AG09309 (cell line): ENCODE measurements around the gene D2HGDH.
"Not testable (repeated sequence)": the region's sequence is repeated elsewhere in the genome, so short reads cannot be mapped to it uniquely, and the experiment has no call there.

Experiments used
- DNase-seq: peaks from one replicate; pipeline ENCODE4 v3.0.0-alpha.2; 2010; ENCODE audit warnings: low read depth
- H3K4me3 ChIP-seq: 2 replicates; pipeline ENCODE4 v1.5.1; 2011; ENCODE audit warnings: mild to moderate bottlenecking, low read depth, low read length, moderate library complexity; ENCODE audit not compliant: control insufficient read depth
- TF ChIP-seq, protein P1 (sequence below): IDR thresholded peaks from 2 replicates; pipeline ENCODE4 v1.5.1; 2011; ENCODE audit warnings: mild to moderate bottlenecking, low read depth, low read length, inconsistent platforms; ENCODE audit not compliant: insufficient read depth, control insufficient read depth; ENCODE audit errors: missing control alignments

Gene D2HGDH

DNA sequence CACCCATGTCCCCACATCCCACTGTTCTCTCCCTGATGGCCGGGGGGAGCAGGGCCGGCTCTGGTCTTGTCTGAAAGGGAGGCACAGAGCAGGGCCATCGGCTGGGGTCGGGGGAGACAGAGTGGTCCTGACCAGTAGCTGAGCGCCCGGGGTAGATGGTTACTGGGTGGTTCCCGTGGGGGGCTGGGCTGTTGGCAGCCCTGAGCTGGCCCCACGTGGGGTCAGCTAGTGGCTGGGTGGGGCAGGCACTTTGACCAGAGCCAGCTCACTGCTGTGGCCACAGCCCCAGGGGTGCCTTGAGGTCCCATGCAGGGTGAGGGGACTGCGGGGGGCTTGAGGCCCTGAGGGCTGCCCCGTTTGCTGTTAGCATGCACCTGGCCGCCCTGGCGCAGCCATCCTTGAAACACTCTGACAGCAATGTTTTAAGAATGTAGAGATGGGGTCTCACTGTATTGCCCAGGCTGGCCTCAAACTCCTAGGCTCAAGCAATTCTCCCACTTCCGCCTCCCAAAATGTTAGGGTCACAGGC, 62.2 kb downstream of the D2HGDH start:
- DNase-seq, result no peak
- no peak overlapping the region for H3K4me3 ChIP-seq
- TF ChIP-seq, protein P1, sequence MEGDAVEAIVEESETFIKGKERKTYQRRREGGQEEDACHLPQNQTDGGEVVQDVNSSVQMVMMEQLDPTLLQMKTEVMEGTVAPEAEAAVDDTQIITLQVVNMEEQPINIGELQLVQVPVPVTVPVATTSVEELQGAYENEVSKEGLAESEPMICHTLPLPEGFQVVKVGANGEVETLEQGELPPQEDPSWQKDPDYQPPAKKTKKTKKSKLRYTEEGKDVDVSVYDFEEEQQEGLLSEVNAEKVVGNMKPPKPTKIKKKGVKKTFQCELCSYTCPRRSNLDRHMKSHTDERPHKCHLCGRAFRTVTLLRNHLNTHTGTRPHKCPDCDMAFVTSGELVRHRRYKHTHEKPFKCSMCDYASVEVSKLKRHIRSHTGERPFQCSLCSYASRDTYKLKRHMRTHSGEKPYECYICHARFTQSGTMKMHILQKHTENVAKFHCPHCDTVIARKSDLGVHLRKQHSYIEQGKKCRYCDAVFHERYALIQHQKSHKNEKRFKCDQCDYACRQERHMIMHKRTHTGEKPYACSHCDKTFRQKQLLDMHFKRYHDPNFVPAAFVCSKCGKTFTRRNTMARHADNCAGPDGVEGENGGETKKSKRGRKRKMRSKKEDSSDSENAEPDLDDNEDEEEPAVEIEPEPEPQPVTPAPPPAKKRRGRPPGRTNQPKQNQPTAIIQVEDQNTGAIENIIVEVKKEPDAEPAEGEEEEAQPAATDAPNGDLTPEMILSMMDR, result no peak

DNA sequence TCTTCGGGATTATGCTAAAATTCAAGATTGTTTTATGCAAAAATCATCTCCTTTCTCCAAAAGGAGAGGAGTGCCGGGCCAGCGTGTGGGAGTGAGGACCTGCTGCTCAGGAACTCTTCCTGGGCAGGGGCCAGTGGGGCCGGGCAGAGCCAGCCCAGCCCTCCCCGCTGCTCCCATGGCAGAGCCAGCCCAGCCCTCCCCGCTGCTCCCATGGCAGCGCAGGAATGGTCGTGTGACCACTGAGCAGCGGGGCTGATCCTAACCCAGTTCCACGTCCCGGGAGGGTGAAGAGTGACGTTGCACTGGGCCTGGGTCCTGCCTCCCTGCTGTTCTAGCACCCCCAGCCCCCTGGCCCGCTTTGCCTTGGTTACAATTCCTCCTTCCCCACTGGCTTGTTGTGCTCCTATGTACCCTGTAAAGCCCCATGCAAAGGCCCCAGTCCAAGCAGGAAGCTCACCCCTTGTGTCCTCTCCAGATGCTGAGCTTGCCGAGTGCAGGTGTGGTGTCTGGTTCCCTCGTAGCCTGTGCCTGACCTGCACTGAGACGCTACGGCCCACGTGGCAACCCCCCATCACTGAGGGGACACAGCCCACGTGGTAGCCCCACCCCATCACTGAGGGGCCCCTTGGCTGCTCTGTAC, 63.1 kb downstream of the D2HGDH start:
- DNase-seq, result no peak
- TF ChIP-seq, protein P1, result no peak
- H3K4me3 ChIP-seq, result no peak overlapping the region

DNA sequence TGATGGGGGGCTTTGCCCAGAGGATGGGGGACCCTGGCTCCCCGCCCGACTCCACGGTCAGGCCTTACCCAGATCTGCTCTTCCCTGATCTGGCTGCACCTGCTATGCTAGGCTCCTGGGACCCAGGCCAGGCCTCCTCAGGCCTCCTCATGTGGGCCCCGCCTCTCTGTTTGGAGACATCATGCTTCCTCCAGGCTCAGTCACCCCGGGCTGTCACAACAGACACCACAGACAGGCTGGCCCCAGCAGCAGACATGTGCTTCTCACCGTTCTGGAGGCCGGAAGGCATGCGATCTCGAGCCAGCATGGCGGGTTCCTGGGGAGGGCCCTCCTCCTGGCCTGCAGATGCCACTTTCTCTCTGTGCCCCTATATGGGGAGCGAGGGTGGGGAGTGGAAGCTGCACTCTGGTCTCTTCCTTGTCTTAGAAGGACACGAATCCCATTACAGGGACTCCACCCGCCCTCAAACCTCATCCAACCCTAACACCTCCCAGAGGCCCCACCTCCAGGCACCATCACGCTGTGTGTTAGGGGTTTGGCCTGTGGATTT, 63.7 kb downstream of the D2HGDH start:
- TF ChIP-seq, protein P1, result no peak
- no peak for DNase-seq
- H3K4me3 ChIP-seq, result no peak overlapping the region

DNA sequence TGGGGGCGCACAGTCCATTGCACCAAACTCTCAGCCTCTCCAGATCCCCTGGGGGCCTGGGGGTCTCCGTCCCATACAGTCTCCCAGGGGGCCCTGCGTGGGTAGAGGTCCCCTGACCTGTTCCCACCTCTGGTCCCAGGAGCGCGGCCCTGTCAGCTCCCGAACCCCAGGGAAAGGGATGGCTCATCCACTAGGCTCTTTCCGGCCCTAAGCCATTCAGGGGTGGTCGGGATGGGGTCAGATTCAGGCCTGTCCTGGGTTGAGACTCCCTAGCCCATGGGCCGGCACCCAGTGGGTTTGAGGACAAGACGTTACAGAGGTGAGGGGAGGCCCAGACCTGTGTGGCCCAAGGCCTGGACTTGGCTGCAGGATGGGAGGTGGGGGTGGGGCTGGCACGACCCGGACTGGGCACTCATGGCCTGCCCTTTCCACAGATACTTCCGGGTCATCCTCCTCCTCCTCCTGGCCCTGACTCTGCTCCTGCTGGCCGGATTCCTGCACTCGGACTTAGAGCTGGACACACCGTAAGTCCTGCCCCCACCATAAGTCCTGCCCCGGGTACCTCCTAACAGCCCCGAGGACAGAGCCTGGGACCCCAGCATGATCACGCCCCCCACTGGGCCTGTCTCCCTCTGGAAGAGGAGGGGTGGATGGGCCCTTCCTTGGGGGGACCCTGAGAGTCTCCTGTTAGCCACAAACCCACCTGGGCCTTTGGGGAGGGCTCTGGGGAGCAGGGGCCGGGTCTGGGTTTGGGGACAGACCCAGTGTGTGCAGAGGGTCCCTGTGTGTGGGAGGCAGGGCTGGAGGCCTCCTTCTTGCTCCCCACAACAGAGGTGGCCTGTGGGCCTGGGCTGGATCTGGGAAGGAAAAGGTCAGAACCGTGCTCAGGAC, 64.4 kb downstream of the D2HGDH start:
- no peak for DNase-seq
- H3K4me3 ChIP-seq, result no peak overlapping the region
- TF ChIP-seq, protein P1, result no peak

DNA sequence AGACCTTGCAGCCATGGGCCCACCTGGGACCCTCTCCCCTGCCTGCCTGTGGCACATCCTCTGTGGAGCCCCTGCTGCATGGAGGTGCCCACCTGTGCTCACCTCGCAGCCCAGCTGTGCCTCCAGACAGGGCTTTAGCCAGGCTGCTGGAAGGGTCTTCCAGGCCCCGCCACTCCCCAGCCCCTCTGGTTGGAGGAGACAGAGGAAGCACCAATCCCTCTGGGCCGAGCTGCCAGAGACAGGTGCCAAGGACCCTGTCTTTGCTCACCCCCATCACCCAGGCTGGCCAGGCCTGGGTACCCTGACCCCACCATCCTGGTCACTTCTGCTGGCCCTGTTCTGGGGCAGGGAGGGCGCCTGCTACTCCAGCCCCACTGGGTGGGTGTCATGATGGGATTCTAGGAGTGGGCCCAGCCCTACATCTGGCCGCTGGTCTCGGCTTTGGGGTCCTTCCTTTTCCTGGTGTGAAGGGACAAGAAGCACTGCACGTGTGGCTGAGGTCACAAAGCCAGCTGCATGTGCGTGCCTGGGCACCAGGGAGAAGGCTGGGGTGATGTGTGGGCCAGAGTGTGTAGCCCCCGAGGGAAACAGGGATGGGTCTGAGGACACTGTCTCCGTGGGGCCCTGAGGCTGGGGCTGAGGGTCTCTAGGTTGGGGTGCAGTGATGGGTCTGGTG, 65.2 kb downstream of the D2HGDH start:
- TF ChIP-seq, protein P1, result no peak
- H3K4me3 ChIP-seq, result no peak overlapping the region
- no peak for DNase-seq

DNA sequence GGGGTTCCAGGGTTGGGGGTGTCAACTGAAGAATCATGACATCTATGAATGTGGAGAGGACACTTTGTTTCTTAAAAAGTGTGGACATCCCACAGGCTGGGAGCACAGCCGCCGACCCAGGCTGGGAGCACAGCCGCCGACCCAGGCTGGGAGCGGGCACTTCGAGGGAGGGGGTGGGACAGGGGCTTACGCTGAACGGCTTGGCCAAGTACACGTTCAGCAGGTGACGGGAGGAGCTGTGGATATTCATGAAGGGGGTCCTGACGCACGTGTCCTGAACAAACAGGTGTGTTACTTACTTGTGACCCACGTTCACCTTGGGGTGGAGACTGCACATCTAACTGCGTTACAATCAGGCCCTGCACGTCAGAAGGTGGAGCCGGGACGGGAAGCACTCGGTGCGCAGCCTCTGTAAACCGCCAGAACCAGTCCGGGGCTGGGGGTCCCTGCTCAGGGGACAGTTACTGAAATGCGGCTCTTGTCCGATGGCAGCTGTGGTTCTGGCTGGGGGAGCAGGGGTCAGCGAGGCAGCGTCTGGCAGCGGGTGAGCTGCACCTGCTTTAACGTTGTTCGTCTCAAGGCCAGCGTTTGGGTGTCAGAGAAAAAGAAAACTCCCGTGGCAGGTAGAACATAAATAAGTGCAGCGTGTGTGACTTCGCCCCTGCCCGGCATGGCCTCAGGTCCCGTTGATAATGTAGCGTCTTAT, 65.9 kb downstream of the D2HGDH start:
- H3K4me3 ChIP-seq, DNase-seq: not testable (repeated sequence)
